Vagina (tissue), 2 donors: ENCODE data around the gene SPOCD1. TPM values are rescaled to one million over a fixed set of nuclear protein-coding genes. Genes with fewer than 3 reads are reported as not detected.

Source experiments
- DNase-seq, 2 donors: peaks; one replicate each; pipeline ENCODE4 v3.0.0-alpha.2; 2017; ENCODE audit errors: extremely low spot score in 2 of 2
- H3K27ac ChIP-seq: fragments of 200-600 bp; sonication (generic); one replicate; pipeline ENCODE4 v1.5.1; 2019
- H3K27me3 ChIP-seq: fragments of 200-600 bp; sonication (generic); one replicate; pipeline ENCODE4 v1.5.1; 2019
- H3K36me3 ChIP-seq, 2 donors: fragments of 200-600 bp; sonication (generic); one replicate each; pipeline ENCODE4 v1.5.1; 2017 to 2019
- H3K4me1 ChIP-seq: fragments of 200-600 bp; sonication (generic); one replicate; pipeline ENCODE4 v1.5.1; 2019
- H3K4me3 ChIP-seq, 2 donors: fragments of 200-600 bp; sonication (generic); 1 replicate in 1 of 2; 2 replicates in 1 of 2; pipeline ENCODE4 v1.5.1; 2016 to 2019
- H3K9me3 ChIP-seq: fragments of 200-600 bp; sonication (generic); one replicate; pipeline ENCODE4 v1.5.1; 2019
- POLR2A ChIP-seq, 2 donors: fragments of 450-650 bp; IDR thresholded peaks; one replicate each; pipeline ENCODE4 v1.6.1; 2017; ENCODE audit warnings: antibody characterized with exemption in 2 of 2, mild to moderate bottlenecking in 2 of 2, moderate library complexity in 2 of 2
- POLR2AphosphoS5 ChIP-seq, 2 donors: sonication (generic); formaldehyde crosslinking; IDR thresholded peaks; one replicate each; pipeline ENCODE4 v1.9.0; 2017; ENCODE audit warnings: antibody characterized with exemption in 2 of 2, mild to moderate bottlenecking in 2 of 2, low read depth in 1 of 2; ENCODE audit not compliant: insufficient read depth in 1 of 2
- intact Hi-C: fragments of 100-400 bp; cut with DNase I; formaldehyde crosslinking; loops from one replicate; pipeline ENCODE4 v1.15.1; 2023
- total RNA-seq: library from RNA; depleted of rRNA; stranded (reverse); fragments of >200 nt; gene quantifications from one replicate; pipeline ENCODE4 v1.2.3, GENCODE V29; 2016
- TF ChIP-seq, protein P1 (sequence below), 3 experiments: fragments of 450-650 bp in 2 of 3; fragments of 200-600 bp in 1 of 3; sonication (generic) in 1 of 3; IDR thresholded peaks; one replicate each; pipeline ENCODE4 v1.5.1; 2017 to 2019; ENCODE audit warnings: antibody characterized with exemption in 3 of 3, mild to moderate bottlenecking in 2 of 3, moderate library complexity in 2 of 3

The SPOCD1 gene
- 4.2 TPM for total RNA-seq

DNA sequence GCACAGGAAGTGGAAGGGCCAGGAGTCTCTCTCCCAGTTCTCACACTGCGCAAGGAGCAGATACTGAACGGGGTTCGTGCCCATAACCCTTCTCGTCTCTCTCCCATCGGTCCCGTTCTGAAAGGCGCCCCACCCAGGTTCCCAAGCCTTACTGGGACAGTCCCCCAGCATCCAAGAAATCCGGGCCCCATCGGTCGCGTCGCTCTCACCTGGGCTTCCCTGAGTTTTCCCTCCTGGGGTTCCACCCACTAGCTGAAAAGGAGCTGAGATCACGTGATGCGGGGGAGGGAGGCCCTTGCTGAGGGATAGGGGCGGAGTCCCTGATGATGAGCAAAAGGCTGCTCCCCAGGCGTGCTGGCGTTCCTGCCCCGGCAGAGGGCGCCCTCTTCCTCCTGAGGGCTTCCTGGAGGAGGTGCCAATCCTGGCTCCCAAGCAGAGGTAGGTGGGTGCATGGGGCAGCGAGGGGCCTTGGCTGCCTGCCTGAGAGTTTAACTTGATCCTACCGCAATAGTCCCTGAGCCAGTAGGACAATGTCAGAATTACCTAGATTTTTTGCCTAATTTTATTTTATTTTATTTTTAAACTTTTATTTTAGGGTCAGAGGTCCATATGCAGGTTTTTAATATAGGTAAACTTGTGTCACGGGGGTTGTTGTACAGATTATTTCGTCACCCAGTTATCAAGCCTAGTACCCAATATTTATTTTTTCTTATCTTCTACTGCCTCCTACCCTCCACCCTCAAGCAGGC is at the start of gene SPOCD1:
Gene SPOCD1, minus strand, starts transcription at position 271 of the 749 bp plus-strand sequence. CDS start 689 bp downstream, outside the sequence.
- Histone ChIP-seq H3K9me3 (no peaks in the 10 kb centered on the region), H3K27me3 (no peaks in the 10 kb centered on the region), H3K36me3 (no peaks in the 10 kb centered on the region), H3K4me3 (no peak within 1 kb of the TSS), H3K4me1 (no peaks in the 10 kb centered on the region), H3K27ac (no peak within 1 kb of the TSS)
- DNase-seq, result peak in 1 of 2 donors; percentile 94
- TF ChIP-seq POLR2AphosphoS5 (IDR thresholded peaks at IDR 0.05; ENCODE audit: insufficient read depth in 1 of 2, low read depth in 1 of 2) (no peak), POLR2A (IDR thresholded peaks at IDR 0.05) (no peak)
- TF ChIP-seq, protein P1, sequence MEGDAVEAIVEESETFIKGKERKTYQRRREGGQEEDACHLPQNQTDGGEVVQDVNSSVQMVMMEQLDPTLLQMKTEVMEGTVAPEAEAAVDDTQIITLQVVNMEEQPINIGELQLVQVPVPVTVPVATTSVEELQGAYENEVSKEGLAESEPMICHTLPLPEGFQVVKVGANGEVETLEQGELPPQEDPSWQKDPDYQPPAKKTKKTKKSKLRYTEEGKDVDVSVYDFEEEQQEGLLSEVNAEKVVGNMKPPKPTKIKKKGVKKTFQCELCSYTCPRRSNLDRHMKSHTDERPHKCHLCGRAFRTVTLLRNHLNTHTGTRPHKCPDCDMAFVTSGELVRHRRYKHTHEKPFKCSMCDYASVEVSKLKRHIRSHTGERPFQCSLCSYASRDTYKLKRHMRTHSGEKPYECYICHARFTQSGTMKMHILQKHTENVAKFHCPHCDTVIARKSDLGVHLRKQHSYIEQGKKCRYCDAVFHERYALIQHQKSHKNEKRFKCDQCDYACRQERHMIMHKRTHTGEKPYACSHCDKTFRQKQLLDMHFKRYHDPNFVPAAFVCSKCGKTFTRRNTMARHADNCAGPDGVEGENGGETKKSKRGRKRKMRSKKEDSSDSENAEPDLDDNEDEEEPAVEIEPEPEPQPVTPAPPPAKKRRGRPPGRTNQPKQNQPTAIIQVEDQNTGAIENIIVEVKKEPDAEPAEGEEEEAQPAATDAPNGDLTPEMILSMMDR (IDR thresholded peaks at IDR 0.05), result peak in 2 of 3 experiments; percentile 21 to 52
- intact Hi-C loops, result loop anchor here (10.0 kb wide), 1 partner anchor 149 kb away; no protein-coding TSS in a partner anchor

GRCh38 chr1:31862071-31862470 is 46.2 kb upstream of the SPOCD1 start:
- H3K9me3 ChIP-seq, result no peaks in the 10 kb centered on the region
- TF ChIP-seq POLR2AphosphoS5 (IDR thresholded peaks at IDR 0.05; ENCODE audit: insufficient read depth in 1 of 2, low read depth in 1 of 2) (no peak), POLR2A (IDR thresholded peaks at IDR 0.05) (no peak)
- TF ChIP-seq, protein P1 (IDR thresholded peaks at IDR 0.05), result no peak
- H3K4me1 ChIP-seq, result no peaks in the 10 kb centered on the region
- DNase-seq, result no peak
- intact Hi-C loops, result no loop called here
- H3K36me3 ChIP-seq, result no peaks in the 10 kb centered on the region
- no peak overlapping the region for H3K4me3 ChIP-seq
- H3K27me3 ChIP-seq, result no peaks in the 10 kb centered on the region
- H3K27ac ChIP-seq, result no peak overlapping the region

GRCh38 chr1:31861346-31861745 is 45.5 kb upstream of the SPOCD1 start:
- H3K36me3 ChIP-seq, result no peaks in the 10 kb centered on the region
- no peak overlapping the region for H3K4me3 ChIP-seq
- H3K9me3 ChIP-seq, result no peaks in the 10 kb centered on the region
- H3K4me1 ChIP-seq, result no peaks in the 10 kb centered on the region
- H3K27ac ChIP-seq, result no peak overlapping the region
- TF ChIP-seq POLR2A (IDR thresholded peaks at IDR 0.05) (no peak), POLR2AphosphoS5 (IDR thresholded peaks at IDR 0.05; ENCODE audit: insufficient read depth in 1 of 2, low read depth in 1 of 2) (no peak)
- TF ChIP-seq, protein P1 (IDR thresholded peaks at IDR 0.05), result no peak
- intact Hi-C loops, result no loop called here
- no peak for DNase-seq
- H3K27me3 ChIP-seq, result no peaks in the 10 kb centered on the region

DNA sequence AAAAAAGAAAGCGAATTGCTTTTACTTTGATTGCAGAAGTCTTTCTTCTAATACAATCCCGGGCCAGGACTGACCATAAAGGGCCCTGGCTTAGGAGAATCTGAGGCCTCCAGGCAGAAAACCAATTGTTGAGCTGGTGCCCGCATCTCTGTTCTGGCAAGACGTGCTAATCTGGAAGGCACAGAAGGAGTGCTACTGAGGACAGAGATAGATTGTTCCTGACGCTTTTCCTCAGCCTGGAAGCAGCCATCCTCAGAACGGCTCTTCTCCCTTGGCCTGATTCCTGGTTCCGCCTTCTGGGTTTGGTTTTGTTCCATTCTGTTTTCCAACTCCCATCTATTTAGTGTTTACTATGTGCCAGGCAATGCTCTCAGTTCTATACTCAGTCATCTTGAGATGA is 44.8 kb upstream of the SPOCD1 start:
- no peak overlapping the region for H3K4me3 ChIP-seq
- no peak overlapping the region for H3K27ac ChIP-seq
- intact Hi-C loops, result no loop called here
- TF ChIP-seq, protein P1 (IDR thresholded peaks at IDR 0.05), result no peak
- TF ChIP-seq POLR2AphosphoS5 (IDR thresholded peaks at IDR 0.05; ENCODE audit: insufficient read depth in 1 of 2, low read depth in 1 of 2), result no peak
- no peak for TF ChIP-seq POLR2A (IDR thresholded peaks at IDR 0.05)
- H3K36me3 ChIP-seq, result no peaks in the 10 kb centered on the region
- no peaks in the 10 kb centered on the region for H3K9me3 ChIP-seq
- no peaks in the 10 kb centered on the region for H3K4me1 ChIP-seq
- DNase-seq, result no peak
- no peaks in the 10 kb centered on the region for H3K27me3 ChIP-seq

DNA sequence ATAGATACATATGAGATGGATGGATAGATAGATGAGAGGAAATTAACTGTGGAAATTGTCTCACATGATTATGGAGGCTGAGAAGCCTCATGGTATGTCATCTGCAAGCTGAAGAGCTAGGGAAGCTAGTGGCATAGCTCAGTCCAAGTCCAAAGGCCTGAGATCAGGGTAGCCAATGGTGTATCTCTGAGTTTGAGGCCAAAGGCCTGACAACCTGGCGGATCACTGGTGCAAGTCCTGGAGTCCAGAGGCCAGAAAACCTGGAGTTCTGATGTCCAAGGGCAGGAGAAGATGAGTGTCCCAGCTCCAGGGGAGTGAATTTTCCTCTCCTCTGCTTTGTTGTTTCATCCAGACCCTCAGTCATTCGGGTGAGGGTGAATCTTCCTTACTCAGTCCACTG is 43.9 kb upstream of the SPOCD1 start:
- Histone ChIP-seq H3K9me3 (no peaks in the 10 kb centered on the region), H3K4me3 (no peak overlapping the region), H3K27me3 (no peaks in the 10 kb centered on the region), H3K27ac (no peak overlapping the region), H3K36me3 (no peaks in the 10 kb centered on the region), H3K4me1 (no peaks in the 10 kb centered on the region)
- intact Hi-C loops, result no loop called here
- TF ChIP-seq, protein P1 (IDR thresholded peaks at IDR 0.05), result no peak
- TF ChIP-seq POLR2A (IDR thresholded peaks at IDR 0.05), result no peak
- DNase-seq, result no peak
